GM23338 (cell line): ENCODE data around the gene NTM. TPM values are rescaled to one million over a fixed set of nuclear protein-coding genes. Genes with fewer than 3 reads are reported as not detected.

Source experiments
- ATAC-seq: fragments of 200-7000 bp; cut with Tn5 transposase; 3 replicates; pipeline ENCODE4 v1.9.1; 2020
- DNase-seq: peaks from one replicate; pipeline ENCODE4 v3.0.0-alpha.2; 2015; ENCODE audit warnings: low spot score
- H2AFZ ChIP-seq: fragments of 200-600 bp; sonication (generic); 2 replicates; pipeline ENCODE4 v1.8.0; 2016; ENCODE audit warnings: antibody characterized with exemption, mild to moderate bottlenecking, moderate library complexity
- H3F3A ChIP-seq: fragments of 200-600 bp; sonication (generic); replicated peaks from 2 replicates; pipeline ENCODE4 v1.8.0; 2017; ENCODE audit warnings: antibody characterized with exemption, mixed run types, low read depth
- H3K27ac ChIP-seq: fragments of 200-600 bp; sonication (generic); 2 replicates; pipeline ENCODE4 v1.6.1; 2016; ENCODE audit warnings: low read depth
- H3K27me3 ChIP-seq: fragments of 200-600 bp; sonication (generic); 2 replicates; pipeline ENCODE4 v1.8.0; 2016; ENCODE audit warnings: mild to moderate bottlenecking, mixed run types, moderate library complexity; ENCODE audit not compliant: insufficient read depth
- H3K36me3 ChIP-seq: fragments of 200-600 bp; sonication (generic); 2 replicates; pipeline ENCODE4 v1.8.0; 2016; ENCODE audit warnings: mild to moderate bottlenecking; ENCODE audit not compliant: insufficient read depth
- H3K4me1 ChIP-seq: fragments of 200-600 bp; sonication (generic); 2 replicates; pipeline ENCODE4 v1.8.0; 2016; ENCODE audit warnings: mild to moderate bottlenecking, moderate library complexity; ENCODE audit not compliant: insufficient read depth
- H3K4me2 ChIP-seq: fragments of 200-600 bp; sonication (generic); 2 replicates; pipeline ENCODE4 v1.7.1; 2017; ENCODE audit warnings: mixed run types
- H3K4me3 ChIP-seq: fragments of 200-600 bp; sonication (generic); 2 replicates; pipeline ENCODE4 v1.6.1; 2016; ENCODE audit warnings: mixed run types
- H3K79me2 ChIP-seq: fragments of 200-600 bp; sonication (generic); replicated peaks from 2 replicates; pipeline ENCODE4 v1.8.0; 2017; ENCODE audit warnings: mild to moderate bottlenecking; ENCODE audit not compliant: insufficient read depth
- H3K9me2 ChIP-seq: fragments of 200-600 bp; sonication (generic); 2 replicates; pipeline ENCODE4 v1.8.0; 2017; ENCODE audit not compliant: insufficient read depth
- H4K20me1 ChIP-seq: fragments of 200-600 bp; sonication (generic); replicated peaks from 2 replicates; pipeline ENCODE4 v1.8.0; 2017; ENCODE audit warnings: mild to moderate bottlenecking; ENCODE audit not compliant: insufficient read depth
- H3K27ac Mint-ChIP-seq: 2 replicates; pipeline ENCODE4 v1.8.0; 2020; ENCODE audit warnings: inconsistent platforms, mild to moderate bottlenecking, moderate library complexity, mixed read lengths
- H3K27me3 Mint-ChIP-seq: 3 replicates; pipeline ENCODE4 v1.8.0; 2022; ENCODE audit warnings: low read depth, mild to moderate bottlenecking, moderate library complexity, mixed read lengths, inconsistent platforms; ENCODE audit not compliant: insufficient read depth, poor library complexity
- H3K36me3 Mint-ChIP-seq: 3 replicates; pipeline ENCODE4 v1.8.0; 2021; ENCODE audit warnings: low read depth, mild to moderate bottlenecking, inconsistent platforms, moderate library complexity, mixed read lengths
- H3K4me1 Mint-ChIP-seq: 3 replicates; pipeline ENCODE4 v1.8.0; 2020; ENCODE audit warnings: mild to moderate bottlenecking, inconsistent platforms, mixed read lengths
- H3K4me3 Mint-ChIP-seq: 3 replicates; pipeline ENCODE4 v1.8.0; 2021; ENCODE audit warnings: moderate library complexity, mild to moderate bottlenecking, inconsistent platforms, mixed read lengths
- H3K9me3 Mint-ChIP-seq: 3 replicates; pipeline ENCODE4 v1.8.0; 2020; ENCODE audit warnings: moderate library complexity, mild to moderate bottlenecking, inconsistent platforms, mixed read lengths
- CREB1 ChIP-seq: fragments of 250-450 bp; sonication (Bioruptor Pico); IDR thresholded peaks from 2 replicates; pipeline ENCODE4 v1.5.0; 2020; ENCODE audit warnings: low read depth, mild to moderate bottlenecking, moderate library complexity
- EZH2 ChIP-seq: fragments of 200-600 bp; sonication (generic); IDR thresholded peaks from one replicate; pipeline ENCODE4 v1.8.0; 2017; ENCODE audit warnings: antibody characterized with exemption, mild to moderate bottlenecking, low read depth; ENCODE audit not compliant: unreplicated experiment
- EZH2phosphoT487 ChIP-seq: fragments of 200-600 bp; sonication (generic); IDR thresholded peaks from one replicate; pipeline ENCODE4 v1.8.1; 2018; ENCODE audit warnings: antibody characterized with exemption; ENCODE audit not compliant: unreplicated experiment
- JUNB ChIP-seq: IDR thresholded peaks from one replicate; pipeline ENCODE4 v1.6.1; 2016; ENCODE audit warnings: antibody characterized with exemption; ENCODE audit not compliant: unreplicated experiment
- NANOG ChIP-seq: IDR thresholded peaks from 2 replicates; pipeline ENCODE4 v1.6.1; 2016; ENCODE audit warnings: antibody characterized with exemption, borderline replicate concordance
- POLR2AphosphoS5 ChIP-seq: IDR thresholded peaks from 2 replicates; pipeline ENCODE4 v1.6.1; 2016; ENCODE audit warnings: antibody characterized with exemption, low read depth
- STAT1 ChIP-seq: IDR thresholded peaks from one replicate; pipeline ENCODE4 v1.6.1; 2016; ENCODE audit warnings: antibody characterized with exemption; ENCODE audit not compliant: unreplicated experiment
- ZNF114 ChIP-seq: fragments of 250-450 bp; sonication (Bioruptor Pico); IDR thresholded peaks from 2 replicates; pipeline ENCODE4 v1.5.0; 2020; ENCODE audit warnings: mild to moderate bottlenecking, moderate library complexity
- ZNF331 ChIP-seq: fragments of 250-450 bp; sonication (Bioruptor Pico); IDR thresholded peaks from 2 replicates; pipeline ENCODE4 v1.5.0; 2020; ENCODE audit warnings: low read depth, mild to moderate bottlenecking, moderate library complexity
- polyA plus RNA-seq: library from polyadenylated mRNA; unstranded; fragments of >200 nt; fragmentation: Nextera tagmentation; extraction: Ambion mirVana; gene quantifications from 2 replicates; pipeline ENCODE4 v1.2.1, GENCODE V29; 2016
- total RNA-seq: library from RNA; depleted of rRNA; stranded (reverse); fragments of >200 nt; shearing (Covaris generic); gene quantifications from 2 replicates; pipeline ENCODE4 v1.2.3, GENCODE V29; 2014
- TF ChIP-seq, protein P1 (sequence below): IDR thresholded peaks from one replicate; pipeline ENCODE4 v1.6.1; 2018; ENCODE audit warnings: antibody characterized with exemption; ENCODE audit not compliant: unreplicated experiment
- TF ChIP-seq, protein P2 (sequence below): IDR thresholded peaks from 2 replicates; pipeline ENCODE4 v1.6.1; 2016; ENCODE audit warnings: antibody characterized with exemption
- TF ChIP-seq, protein P3 (sequence below), 2 experiments: fragments of 200-600 bp in 1 of 2; sonication (generic) in 1 of 2; conservative IDR thresholded peaks; 2 replicates each; pipeline versions ENCODE4 v1.5.1 to v1.6.1; 2016 to 2017; ENCODE audit warnings: antibody characterized with exemption in 2 of 2, low read depth in 2 of 2, mild to moderate bottlenecking in 2 of 2, moderate library complexity in 1 of 2
- TF ChIP-seq, protein P4 (sequence below): fragments of 250-450 bp; sonication (Bioruptor Pico); IDR thresholded peaks from 2 replicates; pipeline ENCODE4 v1.5.0; 2020; ENCODE audit warnings: mild to moderate bottlenecking, moderate library complexity

The NTM gene
- total and polyA plus RNA-seq, 2 experiments from 2014 or later: 10.6 to 14.6 TPM

DNA sequence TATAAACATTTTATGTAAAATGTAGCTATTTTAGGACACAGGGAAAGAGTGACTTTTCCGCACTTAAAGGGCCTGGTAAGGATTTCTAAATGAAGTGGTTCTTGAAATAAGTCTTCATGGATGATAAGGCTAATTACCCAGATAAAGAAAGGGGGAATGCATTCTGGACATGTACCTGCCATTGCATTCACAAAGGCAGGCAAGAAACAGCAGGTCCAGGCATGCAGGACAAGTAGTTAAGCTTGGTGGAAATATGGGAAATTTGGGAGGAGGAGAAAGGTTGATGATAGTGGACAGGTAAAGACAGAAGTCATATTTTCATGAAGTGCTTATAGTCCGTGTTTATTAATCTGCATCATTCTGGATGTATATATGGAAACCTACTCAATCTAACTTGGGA, 621.2 kb downstream of the NTM start:
- Mint-ChIP-seq H3K4me3 (no peak overlapping the region), H3K9me3 (peaks cover 5% of the 10 kb centered on the region), H3K27ac (no peak overlapping the region), H3K36me3 (peaks cover 6% of the 10 kb centered on the region), H3K27me3 (no peaks in the 10 kb centered on the region), H3K4me1 (no peaks in the 10 kb centered on the region)
- no peaks in the 10 kb centered on the region for H3K4me1 ChIP-seq
- H4K20me1 ChIP-seq: no peaks in the 10 kb centered on the region
- no peak overlapping the region for H3K4me2 ChIP-seq
- H3K27me3 ChIP-seq: no peaks in the 10 kb centered on the region
- H3K79me2 ChIP-seq: no peaks in the 10 kb centered on the region
- ATAC-seq (no peak), DNase-seq (no peak)
- no peaks in the 10 kb centered on the region for H3F3A ChIP-seq
- no peaks in the 10 kb centered on the region for H3K36me3 ChIP-seq
- TF ChIP-seq, protein P1, sequence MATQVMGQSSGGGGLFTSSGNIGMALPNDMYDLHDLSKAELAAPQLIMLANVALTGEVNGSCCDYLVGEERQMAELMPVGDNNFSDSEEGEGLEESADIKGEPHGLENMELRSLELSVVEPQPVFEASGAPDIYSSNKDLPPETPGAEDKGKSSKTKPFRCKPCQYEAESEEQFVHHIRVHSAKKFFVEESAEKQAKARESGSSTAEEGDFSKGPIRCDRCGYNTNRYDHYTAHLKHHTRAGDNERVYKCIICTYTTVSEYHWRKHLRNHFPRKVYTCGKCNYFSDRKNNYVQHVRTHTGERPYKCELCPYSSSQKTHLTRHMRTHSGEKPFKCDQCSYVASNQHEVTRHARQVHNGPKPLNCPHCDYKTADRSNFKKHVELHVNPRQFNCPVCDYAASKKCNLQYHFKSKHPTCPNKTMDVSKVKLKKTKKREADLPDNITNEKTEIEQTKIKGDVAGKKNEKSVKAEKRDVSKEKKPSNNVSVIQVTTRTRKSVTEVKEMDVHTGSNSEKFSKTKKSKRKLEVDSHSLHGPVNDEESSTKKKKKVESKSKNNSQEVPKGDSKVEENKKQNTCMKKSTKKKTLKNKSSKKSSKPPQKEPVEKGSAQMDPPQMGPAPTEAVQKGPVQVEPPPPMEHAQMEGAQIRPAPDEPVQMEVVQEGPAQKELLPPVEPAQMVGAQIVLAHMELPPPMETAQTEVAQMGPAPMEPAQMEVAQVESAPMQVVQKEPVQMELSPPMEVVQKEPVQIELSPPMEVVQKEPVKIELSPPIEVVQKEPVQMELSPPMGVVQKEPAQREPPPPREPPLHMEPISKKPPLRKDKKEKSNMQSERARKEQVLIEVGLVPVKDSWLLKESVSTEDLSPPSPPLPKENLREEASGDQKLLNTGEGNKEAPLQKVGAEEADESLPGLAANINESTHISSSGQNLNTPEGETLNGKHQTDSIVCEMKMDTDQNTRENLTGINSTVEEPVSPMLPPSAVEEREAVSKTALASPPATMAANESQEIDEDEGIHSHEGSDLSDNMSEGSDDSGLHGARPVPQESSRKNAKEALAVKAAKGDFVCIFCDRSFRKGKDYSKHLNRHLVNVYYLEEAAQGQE: no peak
- TF ChIP-seq EZH2phosphoT487 (no peak), ZNF114 (no peak), JUNB (no peak), NANOG (no peak), EZH2 (no peak), CREB1 (CRISPR knock-in tag) (no peak), STAT1 (no peak), ZNF331 (CRISPR knock-in tag) (no peak), POLR2AphosphoS5 (no peak)
- TF ChIP-seq, protein P2, sequence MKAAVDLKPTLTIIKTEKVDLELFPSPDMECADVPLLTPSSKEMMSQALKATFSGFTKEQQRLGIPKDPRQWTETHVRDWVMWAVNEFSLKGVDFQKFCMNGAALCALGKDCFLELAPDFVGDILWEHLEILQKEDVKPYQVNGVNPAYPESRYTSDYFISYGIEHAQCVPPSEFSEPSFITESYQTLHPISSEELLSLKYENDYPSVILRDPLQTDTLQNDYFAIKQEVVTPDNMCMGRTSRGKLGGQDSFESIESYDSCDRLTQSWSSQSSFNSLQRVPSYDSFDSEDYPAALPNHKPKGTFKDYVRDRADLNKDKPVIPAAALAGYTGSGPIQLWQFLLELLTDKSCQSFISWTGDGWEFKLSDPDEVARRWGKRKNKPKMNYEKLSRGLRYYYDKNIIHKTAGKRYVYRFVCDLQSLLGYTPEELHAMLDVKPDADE: no peak
- TF ChIP-seq, protein P3, sequence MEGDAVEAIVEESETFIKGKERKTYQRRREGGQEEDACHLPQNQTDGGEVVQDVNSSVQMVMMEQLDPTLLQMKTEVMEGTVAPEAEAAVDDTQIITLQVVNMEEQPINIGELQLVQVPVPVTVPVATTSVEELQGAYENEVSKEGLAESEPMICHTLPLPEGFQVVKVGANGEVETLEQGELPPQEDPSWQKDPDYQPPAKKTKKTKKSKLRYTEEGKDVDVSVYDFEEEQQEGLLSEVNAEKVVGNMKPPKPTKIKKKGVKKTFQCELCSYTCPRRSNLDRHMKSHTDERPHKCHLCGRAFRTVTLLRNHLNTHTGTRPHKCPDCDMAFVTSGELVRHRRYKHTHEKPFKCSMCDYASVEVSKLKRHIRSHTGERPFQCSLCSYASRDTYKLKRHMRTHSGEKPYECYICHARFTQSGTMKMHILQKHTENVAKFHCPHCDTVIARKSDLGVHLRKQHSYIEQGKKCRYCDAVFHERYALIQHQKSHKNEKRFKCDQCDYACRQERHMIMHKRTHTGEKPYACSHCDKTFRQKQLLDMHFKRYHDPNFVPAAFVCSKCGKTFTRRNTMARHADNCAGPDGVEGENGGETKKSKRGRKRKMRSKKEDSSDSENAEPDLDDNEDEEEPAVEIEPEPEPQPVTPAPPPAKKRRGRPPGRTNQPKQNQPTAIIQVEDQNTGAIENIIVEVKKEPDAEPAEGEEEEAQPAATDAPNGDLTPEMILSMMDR (conservative IDR thresholded peaks at IDR 0.05; ENCODE audit: low read depth in 2 of 2): no peak
- TF ChIP-seq, protein P4, sequence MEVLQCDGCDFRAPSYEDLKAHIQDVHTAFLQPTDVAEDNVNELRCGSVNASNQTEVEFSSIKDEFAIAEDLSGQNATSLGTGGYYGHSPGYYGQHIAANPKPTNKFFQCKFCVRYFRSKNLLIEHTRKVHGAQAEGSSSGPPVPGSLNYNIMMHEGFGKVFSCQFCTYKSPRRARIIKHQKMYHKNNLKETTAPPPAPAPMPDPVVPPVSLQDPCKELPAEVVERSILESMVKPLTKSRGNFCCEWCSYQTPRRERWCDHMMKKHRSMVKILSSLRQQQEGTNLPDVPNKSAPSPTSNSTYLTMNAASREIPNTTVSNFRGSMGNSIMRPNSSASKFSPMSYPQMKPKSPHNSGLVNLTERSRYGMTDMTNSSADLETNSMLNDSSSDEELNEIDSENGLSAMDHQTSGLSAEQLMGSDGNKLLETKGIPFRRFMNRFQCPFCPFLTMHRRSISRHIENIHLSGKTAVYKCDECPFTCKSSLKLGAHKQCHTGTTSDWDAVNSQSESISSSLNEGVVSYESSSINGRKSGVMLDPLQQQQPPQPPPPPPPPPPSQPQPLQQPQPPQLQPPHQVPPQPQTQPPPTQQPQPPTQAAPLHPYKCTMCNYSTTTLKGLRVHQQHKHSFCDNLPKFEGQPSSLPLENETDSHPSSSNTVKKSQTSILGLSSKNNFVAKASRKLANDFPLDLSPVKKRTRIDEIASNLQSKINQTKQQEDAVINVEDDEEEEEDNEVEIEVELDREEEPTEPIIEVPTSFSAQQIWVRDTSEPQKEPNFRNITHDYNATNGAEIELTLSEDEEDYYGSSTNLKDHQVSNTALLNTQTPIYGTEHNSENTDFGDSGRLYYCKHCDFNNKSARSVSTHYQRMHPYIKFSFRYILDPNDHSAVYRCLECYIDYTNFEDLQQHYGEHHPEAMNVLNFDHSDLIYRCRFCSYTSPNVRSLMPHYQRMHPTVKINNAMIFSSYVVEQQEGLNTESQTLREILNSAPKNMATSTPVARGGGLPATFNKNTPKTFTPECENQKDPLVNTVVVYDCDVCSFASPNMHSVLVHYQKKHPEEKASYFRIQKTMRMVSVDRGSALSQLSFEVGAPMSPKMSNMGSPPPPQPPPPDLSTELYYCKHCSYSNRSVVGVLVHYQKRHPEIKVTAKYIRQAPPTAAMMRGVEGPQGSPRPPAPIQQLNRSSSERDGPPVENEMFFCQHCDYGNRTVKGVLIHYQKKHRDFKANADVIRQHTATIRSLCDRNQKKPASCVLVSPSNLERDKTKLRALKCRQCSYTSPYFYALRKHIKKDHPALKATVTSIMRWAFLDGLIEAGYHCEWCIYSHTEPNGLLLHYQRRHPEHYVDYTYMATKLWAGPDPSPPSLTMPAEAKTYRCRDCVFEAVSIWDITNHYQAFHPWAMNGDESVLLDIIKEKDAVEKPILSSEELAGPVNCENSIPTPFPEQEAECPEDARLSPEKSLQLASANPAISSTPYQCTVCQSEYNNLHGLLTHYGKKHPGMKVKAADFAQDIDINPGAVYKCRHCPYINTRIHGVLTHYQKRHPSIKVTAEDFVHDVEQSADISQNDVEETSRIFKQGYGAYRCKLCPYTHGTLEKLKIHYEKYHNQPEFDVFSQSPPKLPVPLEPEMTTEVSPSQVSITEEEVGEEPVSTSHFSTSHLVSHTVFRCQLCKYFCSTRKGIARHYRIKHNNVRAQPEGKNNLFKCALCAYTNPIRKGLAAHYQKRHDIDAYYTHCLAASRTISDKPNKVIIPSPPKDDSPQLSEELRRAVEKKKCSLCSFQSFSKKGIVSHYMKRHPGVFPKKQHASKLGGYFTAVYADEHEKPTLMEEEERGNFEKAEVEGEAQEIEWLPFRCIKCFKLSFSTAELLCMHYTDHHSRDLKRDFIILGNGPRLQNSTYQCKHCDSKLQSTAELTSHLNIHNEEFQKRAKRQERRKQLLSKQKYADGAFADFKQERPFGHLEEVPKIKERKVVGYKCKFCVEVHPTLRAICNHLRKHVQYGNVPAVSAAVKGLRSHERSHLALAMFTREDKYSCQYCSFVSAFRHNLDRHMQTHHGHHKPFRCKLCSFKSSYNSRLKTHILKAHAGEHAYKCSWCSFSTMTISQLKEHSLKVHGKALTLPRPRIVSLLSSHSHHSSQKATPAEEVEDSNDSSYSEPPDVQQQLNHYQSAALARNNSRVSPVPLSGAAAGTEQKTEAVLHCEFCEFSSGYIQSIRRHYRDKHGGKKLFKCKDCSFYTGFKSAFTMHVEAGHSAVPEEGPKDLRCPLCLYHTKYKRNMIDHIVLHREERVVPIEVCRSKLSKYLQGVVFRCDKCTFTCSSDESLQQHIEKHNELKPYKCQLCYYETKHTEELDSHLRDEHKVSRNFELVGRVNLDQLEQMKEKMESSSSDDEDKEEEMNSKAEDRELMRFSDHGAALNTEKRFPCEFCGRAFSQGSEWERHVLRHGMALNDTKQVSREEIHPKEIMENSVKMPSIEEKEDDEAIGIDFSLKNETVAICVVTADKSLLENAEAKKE (CRISPR knock-in tag): no peak
- H3K27ac ChIP-seq: no peak overlapping the region
- no peaks in the 10 kb centered on the region for H3K9me2 ChIP-seq
- H2AFZ ChIP-seq: no peak overlapping the region
- H3K4me3 ChIP-seq: no peak overlapping the region
